GM18858 (cell line): ENCODE results near the gene NTNG2.

Experiments
- ATAC-seq: cut with Tn5 transposase; IDR thresholded peaks from one replicate; pipeline ENCODE4 v1.9.1; 2021; ENCODE audit not compliant: unreplicated experiment

NTNG2 gene

DNA sequence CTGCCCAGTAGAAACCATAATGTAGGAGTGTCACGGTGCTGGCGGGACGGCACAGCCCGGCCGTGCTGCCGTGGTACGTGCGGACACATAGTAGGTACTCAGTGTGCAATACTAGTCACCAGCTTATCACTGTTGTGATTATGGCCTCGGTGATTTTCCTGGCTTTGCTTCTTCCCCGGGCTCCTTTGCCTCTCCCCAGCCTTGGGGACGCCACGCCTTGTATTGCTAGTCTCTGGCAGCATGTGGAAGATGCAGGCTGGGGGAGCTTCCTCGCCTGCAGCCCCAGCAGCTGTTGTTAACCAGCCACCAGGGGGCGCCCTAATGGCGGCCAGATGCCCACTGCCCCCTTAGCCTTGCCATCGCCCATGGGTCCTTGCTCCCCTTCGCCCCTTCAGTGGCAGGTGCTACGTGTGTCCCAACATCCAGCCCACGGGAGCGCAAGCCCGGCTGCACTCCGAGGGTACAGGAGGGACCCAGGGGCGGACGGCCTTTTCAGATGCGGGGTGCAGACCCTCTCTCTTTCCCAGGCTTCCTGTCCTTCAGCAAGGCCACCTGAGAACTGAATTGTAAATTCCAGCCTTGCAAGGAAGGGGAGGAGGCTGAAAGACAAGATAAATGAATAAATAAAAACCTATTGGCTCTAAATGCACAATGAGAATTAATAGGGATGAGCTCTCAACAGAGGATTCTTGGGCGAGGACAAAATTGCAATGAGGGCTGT lies 8.0 kb downstream of the NTNG2 start:
- no peak for ATAC-seq

DNA sequence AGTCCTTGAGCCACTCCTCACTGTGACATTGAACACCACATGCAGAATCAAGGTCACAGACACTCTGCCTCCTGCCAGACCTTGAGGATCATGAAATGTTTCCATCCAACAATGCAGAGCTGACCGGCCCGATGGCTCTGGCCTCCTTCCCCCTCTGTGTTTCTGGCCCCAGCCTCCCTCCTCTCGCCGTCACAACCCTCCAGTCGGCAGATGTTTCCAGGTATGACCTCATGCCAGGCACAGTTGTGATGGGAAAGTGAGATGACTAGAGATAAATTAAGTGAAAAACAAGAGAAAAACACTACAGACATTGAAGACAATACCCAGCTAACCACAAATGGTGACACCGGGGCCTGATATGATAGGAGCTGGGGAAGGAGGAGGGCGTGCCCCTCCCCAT lies 9.8 kb downstream of the NTNG2 start:
- ATAC-seq, result no peak

GRCh38 chr9:132172185-132172584 lies 10.3 kb downstream of the NTNG2 start:
- no peak for ATAC-seq

DNA sequence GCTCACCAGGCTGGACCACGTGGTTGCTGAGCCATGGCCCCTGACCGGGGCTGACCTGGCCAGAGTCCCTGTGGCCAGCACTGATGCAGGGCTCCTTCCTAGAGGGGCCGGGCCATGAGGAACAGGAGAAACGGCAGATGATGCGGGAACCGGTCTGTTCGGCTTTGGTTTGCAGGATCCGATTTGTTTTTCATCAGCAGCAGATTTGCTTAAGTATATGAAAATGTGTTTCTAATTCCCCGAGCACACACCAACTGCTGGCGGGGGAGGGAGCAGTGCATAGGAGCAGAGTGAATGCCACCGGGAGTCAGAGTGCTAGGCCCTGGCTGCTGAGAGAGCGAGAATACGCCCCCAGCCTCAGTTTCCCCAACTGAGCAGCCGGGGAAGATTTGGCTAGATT lies 13.6 kb downstream of the NTNG2 start:
- ATAC-seq, result no peak

DNA sequence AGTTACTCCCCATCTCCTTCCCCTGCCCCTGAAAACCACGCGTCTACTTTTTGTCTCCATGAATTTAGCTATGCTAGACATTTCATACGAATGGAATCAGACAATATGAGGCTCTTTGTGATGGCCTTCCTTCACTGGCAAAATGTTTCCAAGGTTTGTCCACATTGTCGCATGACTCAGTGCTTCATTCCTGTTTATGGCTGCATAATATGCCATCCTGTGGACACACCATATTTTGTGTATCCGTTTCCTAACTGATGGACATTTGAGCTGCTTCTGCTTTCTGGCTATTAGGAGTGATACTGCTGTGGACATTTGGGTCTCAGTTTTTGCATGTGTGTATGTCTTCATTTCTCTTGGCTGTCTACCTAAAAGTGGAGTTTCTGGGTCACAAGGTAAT lies 14.5 kb downstream of the NTNG2 start:
- ATAC-seq, result no peak

GRCh38 chr9:132181796-132182313 lies 20.0 kb downstream of the NTNG2 start:
- ATAC-seq, result no peak

GRCh38 chr9:132182314-132183091 lies 20.6 kb downstream of the NTNG2 start:
- ATAC-seq, result no peak

- ATAC-seq, result no peak
These were observed 21.3 kb downstream of the NTNG2 start for GRCh38 chr9:132183134-132183533.

DNA sequence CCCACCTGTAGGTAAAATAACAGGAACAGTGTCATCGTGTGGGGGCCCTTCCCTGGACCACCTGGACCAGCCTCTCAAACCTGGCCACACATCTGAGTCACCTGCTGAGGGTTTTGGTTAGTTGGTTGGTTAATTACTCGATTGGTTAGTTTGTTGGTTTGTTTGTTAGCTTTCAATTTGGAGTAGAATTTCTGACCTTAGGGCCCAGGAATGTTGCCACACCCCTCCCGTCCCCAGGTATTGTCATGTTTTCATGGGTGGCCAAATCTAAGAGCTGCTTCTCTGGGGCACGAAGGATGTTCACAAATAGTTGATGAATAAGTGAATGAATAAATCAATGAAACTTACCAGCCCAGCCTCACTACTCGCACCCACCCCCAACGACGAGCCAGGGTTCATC lies 21.9 kb downstream of the NTNG2 start:
- no peak for ATAC-seq

DNA sequence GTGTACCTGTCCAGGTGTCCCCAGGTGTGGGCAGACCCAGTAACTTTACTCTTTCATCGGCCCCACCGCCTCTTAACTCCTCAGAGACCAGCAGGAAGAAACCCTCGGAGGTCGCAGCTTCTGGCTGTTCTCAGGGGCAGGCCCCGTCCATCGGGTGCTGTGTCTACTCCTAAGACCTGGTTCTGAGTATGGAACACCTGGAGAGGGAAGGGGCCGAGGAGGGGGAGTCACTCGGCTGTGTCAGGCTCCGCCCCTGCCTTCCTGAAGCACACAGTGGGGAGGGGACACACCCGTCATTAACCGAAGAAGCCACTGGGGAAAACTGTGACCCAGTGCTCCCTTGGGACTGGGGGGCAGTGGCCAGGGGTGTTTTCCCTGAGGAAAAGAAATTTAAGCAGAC lies 22.3 kb downstream of the NTNG2 start:
- ATAC-seq, result no peak

DNA sequence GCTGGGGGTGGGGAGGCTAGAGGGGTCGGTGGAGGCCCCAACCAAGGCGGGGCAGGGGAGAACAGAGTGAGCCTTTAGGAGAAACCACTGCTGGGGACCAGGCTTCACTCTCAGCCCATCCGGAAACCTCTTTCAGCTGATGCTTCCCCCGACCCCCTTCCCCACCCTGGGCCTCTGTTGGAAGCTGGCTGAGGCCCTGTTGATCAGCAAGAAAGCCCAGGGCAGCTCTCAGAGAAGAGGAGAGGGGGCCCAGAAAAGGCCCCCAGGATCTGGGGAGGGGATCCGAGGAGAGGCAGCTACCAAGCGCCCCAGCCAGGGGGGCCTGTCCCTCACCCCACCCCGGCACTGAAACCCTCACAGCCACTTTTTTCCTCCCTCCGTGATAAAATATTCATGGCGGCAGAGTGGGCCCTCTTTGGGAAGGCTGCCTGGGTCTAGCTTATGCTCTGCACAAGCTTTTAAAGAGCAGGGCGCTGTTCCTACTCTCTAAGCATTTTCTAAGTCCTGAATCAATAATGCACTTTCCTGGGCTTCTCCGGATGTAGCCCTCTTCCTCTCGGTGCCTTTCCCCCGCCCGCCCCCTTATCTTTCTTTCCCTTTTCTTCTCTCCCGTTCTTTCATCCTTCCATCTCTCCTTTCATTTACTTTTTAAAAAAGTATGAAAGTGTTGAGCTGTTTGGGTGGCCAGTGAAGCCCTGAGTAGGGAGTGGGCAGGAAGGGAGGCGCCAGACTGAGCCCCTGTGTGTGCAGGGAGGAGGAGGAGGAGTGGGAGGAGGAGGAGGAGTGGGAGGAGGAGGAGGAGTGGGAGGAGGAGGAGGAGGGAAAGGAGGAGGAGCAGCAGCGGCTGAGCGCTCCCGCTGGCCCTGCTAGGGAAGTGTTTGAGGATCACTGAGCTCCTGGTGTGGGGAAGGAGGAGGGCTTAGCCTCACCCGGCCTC lies 23.5 kb downstream of the NTNG2 start:
- no peak for ATAC-seq

- ATAC-seq, result no peak
These were observed 25.3 kb downstream of the NTNG2 start for GRCh38 chr9:132187121-132187620.

DNA sequence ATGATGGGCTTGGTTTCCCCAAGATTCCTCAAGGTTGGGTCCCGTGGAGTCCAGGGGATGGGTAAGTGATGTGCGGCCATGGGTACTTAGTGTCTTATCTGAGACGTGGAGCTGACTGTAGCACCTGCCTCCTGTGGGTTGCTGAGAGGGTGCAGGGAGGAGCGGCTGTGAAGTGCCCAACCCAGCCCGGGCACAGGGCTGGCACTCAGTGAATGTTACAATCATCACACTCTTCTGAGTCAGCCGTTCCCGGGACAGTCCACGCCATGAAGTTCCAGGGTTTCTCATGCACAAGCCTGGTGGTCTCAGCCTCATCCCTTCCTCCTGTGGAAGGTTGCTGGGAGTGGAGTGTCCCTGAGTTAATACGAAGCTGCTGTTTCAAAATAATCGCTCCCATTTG lies 29.1 kb downstream of the NTNG2 start:
- no peak for ATAC-seq

- no peak for ATAC-seq
These were observed 30.9 kb downstream of the NTNG2 start for GRCh38 chr9:132192728-132193127.

GRCh38 chr9:132193227-132194124 lies 31.6 kb downstream of the NTNG2 start:
- no peak for ATAC-seq

DNA sequence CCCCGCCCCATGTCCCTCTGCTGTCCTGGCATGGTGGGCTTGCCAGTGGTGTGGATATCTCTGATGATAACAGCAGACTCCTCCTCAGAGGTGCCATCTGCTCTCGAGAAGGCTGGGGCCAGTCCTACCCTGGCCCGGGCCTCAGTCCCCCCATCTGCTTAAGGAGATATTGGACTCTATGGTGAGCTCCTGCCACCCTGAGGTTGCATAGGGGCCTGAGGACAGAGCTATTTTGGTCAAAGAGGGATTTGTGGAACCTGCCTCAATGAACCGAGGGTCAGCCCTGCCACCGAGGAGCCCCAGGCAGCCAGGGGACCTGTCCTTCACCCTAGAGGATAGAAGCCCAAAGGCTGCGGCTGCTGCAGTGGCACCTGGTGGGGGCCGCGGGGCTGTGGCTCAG lies 32.6 kb downstream of the NTNG2 start:
- no peak for ATAC-seq

- no peak for ATAC-seq
These were observed 35.5 kb downstream of the NTNG2 start for GRCh38 chr9:132197315-132197714.

GRCh38 chr9:132197856-132198550 lies 36.1 kb downstream of the NTNG2 start:
- no peak for ATAC-seq

DNA sequence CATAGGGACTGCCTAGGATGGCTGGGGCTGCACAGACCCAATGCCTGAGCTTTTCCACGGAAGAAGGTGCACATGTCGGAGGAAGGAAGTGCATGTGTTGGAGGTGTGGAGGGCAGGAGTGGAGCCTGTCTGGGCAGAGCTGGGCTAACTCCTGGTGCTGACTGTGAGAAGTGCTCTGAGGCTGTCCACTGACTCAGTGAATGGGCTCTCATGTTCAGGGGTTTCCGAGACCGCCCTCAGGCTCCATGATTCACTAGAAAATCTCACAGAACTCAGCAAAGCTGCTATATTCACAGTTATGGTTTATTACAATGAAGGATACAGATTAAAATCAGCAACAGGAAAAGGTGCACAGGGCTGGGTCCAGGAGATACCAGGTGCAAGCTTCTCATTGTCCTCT lies 37.2 kb downstream of the NTNG2 start:
- no peak for ATAC-seq
